22Rv1 (cell line): ENCODE data around the gene NUDT1.

ENCODE experiments used
- H3K27ac ChIP-seq: fragments of 450-650 bp; 2 replicates; pipeline ENCODE4 v1.5.1; 2017
- ZFX ChIP-seq: fragments of 450-650 bp; IDR thresholded peaks from 2 replicates; pipeline ENCODE4 v1.6.1; 2017; ENCODE audit warnings: antibody characterized with exemption, borderline replicate concordance
- TF ChIP-seq, protein P1 (sequence below): fragments of 450-650 bp; IDR thresholded peaks from 2 replicates; pipeline ENCODE4 v1.5.1; 2017; ENCODE audit warnings: mild to moderate bottlenecking

Gene NUDT1

DNA sequence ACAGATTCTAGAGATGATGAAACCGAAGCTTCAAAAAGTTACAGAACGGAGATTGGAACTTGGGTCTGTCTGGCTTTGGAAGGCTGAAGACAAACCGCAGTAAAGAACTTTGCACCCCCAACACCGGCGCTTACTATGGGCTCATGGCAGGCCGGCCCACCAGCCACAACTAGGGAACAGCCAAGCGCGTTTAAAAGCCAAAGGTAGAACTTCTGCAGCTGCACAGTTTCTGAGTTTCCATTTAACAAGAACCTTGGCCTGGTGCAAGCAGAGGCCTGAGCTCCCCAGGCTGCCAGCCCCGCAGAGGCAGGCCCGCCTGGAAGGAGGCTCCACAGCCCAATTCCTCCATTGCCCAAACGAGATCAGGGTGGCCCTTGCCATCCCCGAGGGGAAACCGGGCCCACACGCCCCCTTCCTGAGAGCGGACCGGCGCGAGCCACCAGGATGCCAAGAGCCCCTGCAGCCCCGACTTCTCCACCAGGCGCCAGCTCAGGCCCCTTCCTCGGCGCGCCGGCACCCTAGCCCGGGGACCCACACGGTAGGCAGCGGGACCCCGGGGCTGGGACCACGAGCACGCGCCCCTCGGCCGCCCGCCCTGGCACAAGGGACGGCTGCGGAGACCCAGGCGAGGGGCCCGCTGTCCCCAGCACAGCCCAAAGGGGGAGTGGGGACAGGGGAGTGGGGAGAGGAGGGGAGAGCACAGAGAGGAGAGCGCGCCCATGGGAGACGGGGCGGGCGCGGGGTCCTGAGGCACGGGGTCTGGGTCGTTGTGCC is 9.8 kb upstream of the NUDT1 start:
- TF ChIP-seq, protein P1, sequence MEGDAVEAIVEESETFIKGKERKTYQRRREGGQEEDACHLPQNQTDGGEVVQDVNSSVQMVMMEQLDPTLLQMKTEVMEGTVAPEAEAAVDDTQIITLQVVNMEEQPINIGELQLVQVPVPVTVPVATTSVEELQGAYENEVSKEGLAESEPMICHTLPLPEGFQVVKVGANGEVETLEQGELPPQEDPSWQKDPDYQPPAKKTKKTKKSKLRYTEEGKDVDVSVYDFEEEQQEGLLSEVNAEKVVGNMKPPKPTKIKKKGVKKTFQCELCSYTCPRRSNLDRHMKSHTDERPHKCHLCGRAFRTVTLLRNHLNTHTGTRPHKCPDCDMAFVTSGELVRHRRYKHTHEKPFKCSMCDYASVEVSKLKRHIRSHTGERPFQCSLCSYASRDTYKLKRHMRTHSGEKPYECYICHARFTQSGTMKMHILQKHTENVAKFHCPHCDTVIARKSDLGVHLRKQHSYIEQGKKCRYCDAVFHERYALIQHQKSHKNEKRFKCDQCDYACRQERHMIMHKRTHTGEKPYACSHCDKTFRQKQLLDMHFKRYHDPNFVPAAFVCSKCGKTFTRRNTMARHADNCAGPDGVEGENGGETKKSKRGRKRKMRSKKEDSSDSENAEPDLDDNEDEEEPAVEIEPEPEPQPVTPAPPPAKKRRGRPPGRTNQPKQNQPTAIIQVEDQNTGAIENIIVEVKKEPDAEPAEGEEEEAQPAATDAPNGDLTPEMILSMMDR, result no peak
- TF ChIP-seq ZFX, result no peak
- peak overlapping the region; percentile 68 for H3K27ac ChIP-seq

DNA sequence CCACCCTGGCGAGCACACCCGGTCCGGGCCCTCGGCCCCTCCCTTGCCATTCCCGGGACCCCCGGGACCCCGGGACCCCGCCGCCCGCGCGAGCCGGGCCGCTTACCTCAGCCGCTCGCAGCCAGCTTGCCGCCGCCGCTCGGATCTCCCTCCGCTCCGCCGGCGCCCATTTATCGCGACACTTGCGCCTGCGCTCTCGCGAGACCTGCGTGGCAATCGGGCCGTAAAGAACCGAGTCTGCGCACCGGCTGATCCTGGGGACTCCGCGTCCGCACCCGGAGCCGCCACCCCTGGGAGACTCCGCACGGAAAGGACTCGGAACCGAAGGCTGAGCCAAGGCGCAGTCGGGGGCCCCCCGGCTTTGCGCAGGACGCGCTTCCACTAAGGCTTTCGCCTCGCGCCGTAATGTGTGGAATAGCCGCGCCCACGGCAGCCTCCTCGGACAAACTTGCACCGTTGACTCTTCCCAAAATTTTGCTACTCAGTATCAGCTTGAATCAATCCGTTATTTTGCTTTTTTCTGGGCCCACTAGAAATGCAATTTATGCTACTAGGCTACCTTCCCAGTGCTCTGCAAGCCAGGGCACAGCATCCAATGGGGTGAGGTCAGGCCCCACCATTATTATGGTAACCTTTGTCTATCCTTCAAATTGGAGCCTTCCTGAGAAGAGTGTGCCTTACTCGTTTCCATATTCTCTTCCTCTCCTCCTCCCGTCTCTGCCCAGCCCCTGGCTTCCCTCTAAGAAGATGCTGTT is 9.1 kb upstream of the NUDT1 start, which contains the start of gene MAD1L1:
MAD1L1 (minus strand) TSS at position 180 of the 755 bp plus-strand sequence. CDS start 2,812 bp downstream, outside the sequence.
- TF ChIP-seq ZFX, result no peak
- TF ChIP-seq, protein P1, result no peak
- peak within 1 kb of the TSS; percentile 68 for H3K27ac ChIP-seq

DNA sequence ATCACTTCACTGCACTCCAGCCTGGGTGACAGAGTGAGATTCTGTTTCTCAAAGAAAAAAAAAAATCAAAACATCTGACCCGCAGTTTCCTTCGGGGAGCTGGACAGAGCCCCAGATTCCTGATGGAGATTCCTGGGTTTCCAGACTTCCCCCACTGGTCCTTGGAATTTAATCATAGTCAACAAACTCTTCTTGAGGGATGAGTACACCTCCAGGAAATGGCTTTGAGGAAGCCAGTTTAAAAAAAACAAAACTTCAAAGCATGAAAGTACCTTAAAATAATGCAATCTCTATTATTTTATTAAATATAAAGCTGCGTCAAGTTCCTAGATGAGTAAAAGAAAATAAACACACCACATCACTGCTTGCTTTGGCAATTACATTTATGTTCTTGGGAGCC is 8.1 kb upstream of the NUDT1 start:
- TF ChIP-seq, protein P1, result no peak
- no peak for TF ChIP-seq ZFX
- peak overlapping the region; percentile 68; the same call in 1 of the 2 replicates for H3K27ac ChIP-seq

DNA sequence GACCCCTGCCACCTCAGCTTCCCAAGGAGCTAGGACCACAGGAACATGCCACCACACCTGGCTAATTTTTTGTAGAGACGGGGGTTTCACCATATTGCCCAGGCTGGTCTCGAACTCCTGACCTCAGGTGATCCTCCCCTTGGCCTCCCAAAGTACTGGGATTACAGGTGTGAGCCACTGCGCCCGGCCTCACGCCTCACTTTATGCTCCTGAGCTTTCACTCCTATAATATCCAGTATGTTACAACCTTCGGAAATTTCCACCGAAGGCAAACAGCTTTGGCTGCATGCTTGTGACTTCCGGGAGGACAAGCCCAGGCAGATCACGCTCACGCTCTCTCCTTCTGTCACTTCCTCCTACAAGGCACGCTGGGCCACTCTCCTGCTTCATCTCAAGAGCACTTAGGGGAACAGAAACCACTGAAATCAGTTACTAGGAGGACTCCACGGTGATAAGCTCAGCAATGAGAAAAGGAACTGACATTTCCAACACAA is 4.9 kb upstream of the NUDT1 start:
- TF ChIP-seq, protein P1, result no peak
- no peak for TF ChIP-seq ZFX

DNA sequence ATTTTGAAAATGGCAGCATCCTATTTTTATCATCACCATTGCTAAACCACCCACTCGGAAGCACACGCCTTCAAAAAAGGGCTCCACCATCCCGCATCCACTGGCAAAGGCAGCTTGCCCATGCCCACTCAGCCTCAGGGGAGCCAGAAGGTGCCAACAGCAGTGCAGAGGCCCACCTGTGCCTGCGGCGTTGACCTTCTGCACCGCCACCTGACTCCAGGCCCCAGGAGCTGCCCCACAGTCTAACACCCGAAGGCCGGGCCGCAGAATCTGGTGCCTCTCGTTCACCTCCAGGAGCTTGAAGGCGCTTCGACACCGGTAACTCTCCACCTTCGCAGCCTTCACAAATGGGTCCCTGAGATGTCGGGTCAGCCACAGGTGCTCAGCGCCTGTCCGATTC is 2.8 kb upstream of the NUDT1 start:
- TF ChIP-seq, protein P1, result no peak
- TF ChIP-seq ZFX, result no peak
- H3K27ac ChIP-seq, result no peak overlapping the region

More for the DNA sequence above, 4.9 kb upstream of the NUDT1 start:
- no peak overlapping the region for H3K27ac ChIP-seq

DNA sequence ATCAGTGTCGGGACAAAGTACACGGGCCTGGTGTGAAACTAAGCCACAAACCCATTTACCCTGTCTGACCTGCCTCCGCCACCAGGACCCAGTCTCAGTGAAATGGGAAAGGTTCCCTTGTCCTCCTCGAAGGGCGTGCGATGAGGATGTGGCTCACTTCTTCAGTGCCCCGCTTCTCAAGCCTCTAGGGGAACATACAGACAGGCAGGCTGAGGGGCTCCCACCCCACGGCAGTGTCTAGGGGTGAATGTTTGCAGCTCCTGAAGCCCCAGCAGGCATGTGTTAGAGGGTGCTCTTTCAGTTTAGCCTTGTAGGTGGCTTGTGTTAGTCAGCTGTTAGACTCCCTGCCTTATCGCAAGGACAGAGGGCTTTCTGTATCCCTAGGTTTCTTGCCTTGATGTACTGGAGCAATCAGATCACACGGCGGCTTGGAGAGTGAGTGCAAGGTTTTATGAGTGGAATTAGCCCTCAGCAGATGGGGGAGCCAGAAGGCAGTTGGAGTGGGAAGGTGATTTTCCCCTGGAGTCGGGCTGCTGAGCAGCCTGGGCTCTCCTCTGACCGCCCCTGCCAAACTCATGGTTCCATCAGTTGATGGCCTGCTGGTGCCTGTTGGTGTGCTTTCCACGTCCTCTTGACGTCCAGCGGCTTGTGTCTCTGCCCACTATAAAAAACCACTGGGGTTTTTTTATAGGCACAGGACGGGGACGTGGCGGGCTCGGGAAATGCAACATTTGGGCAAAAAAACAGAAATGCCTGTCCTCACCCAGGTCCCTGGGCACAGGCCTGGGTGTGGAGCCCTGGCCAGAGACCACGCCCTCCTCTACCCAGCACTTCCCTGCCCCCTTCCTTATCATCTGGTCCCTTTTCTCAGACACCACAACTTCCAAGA is 759 bp downstream of the NUDT1 start:
- TF ChIP-seq, protein P1, result no peak
- TF ChIP-seq ZFX, result no peak
- peak overlapping the region; percentile 77 for H3K27ac ChIP-seq
